H9 (cell line): ENCODE results near the gene GLB1L2. TPM values are rescaled to one million over a fixed set of nuclear protein-coding genes. Genes with fewer than 3 reads are reported as not detected.

Experiments used
- DNase-seq: peaks from one replicate; pipeline ENCODE4 v3.0.0-alpha.2; 2017
- H2AFZ ChIP-seq: one replicate; pipeline ENCODE4 v1.6.1; 2013; ENCODE audit warnings: mild to moderate bottlenecking, low read length, control low read depth, moderate library complexity
- H2AK5ac ChIP-seq: 2 replicates; pipeline ENCODE4 v1.6.1; 2013; ENCODE audit warnings: low read length, control low read depth, mixed read lengths; ENCODE audit not compliant: insufficient read length
- H2BK120ac ChIP-seq: one replicate; pipeline ENCODE4 v1.6.1; 2013; ENCODE audit warnings: low read depth, mild to moderate bottlenecking, low read length, control low read depth, inconsistent platforms; ENCODE audit not compliant: poor library complexity, severe bottlenecking
- H2BK12ac ChIP-seq: 2 replicates; pipeline ENCODE4 v1.6.1; 2013; ENCODE audit warnings: low read length, control low read depth, mixed read lengths, low read depth; ENCODE audit not compliant: insufficient read length
- H2BK15ac ChIP-seq: 2 replicates; pipeline ENCODE4 v1.6.1; 2013; ENCODE audit warnings: low read depth, low read length, control low read depth
- H2BK20ac ChIP-seq: one replicate; pipeline ENCODE4 v1.6.1; 2013; ENCODE audit warnings: low read depth, mild to moderate bottlenecking, low read length, control low read depth, inconsistent platforms; ENCODE audit not compliant: poor library complexity, severe bottlenecking
- H2BK5ac ChIP-seq: 2 replicates; pipeline ENCODE4 v1.6.1; 2013; ENCODE audit warnings: low read length, control low read depth, mixed read lengths; ENCODE audit not compliant: insufficient read length
- H3K14ac ChIP-seq: 2 replicates; pipeline ENCODE4 v1.6.1; 2013; ENCODE audit warnings: low read length, control low read depth; ENCODE audit not compliant: insufficient read depth
- H3K18ac ChIP-seq: 2 replicates; pipeline ENCODE4 v1.6.1; 2013; ENCODE audit warnings: low read depth, mild to moderate bottlenecking, mixed read lengths, low read length, control low read depth; ENCODE audit not compliant: insufficient read length
- H3K23ac ChIP-seq: 2 replicates; pipeline ENCODE4 v1.6.1; 2013; ENCODE audit warnings: low read length, control low read depth, mixed read lengths, low read depth; ENCODE audit not compliant: insufficient read length
- H3K23me2 ChIP-seq: 2 replicates; pipeline ENCODE4 v1.6.1; 2013; ENCODE audit warnings: low read depth, mild to moderate bottlenecking, mixed read lengths, low read length, control low read depth; ENCODE audit not compliant: insufficient read length, poor library complexity, severe bottlenecking
- H3K27ac ChIP-seq: 2 replicates; pipeline ENCODE4 v1.5.1; 2013; ENCODE audit warnings: low read length, control low read depth, mixed read lengths, low read depth; ENCODE audit not compliant: insufficient read length
- H3K27me3 ChIP-seq: 2 replicates; pipeline ENCODE4 v1.6.1; 2013; ENCODE audit warnings: low read length, control low read depth, inconsistent platforms; ENCODE audit not compliant: insufficient read depth
- H3K4ac ChIP-seq: 2 replicates; pipeline ENCODE4 v1.6.1; 2013; ENCODE audit warnings: low read depth, mild to moderate bottlenecking, control low read depth, inconsistent platforms, low read length, moderate library complexity
- H3K4me1 ChIP-seq: 2 replicates; pipeline ENCODE4 v1.6.1; 2013; ENCODE audit warnings: low read length, control low read depth, inconsistent platforms; ENCODE audit not compliant: insufficient read depth
- H3K4me2 ChIP-seq: 2 replicates; pipeline ENCODE4 v1.6.1; 2013; ENCODE audit warnings: low read length, control low read depth, mixed read lengths; ENCODE audit not compliant: insufficient read length, insufficient read depth
- H3K56ac ChIP-seq: 2 replicates; pipeline ENCODE4 v1.6.1; 2013; ENCODE audit warnings: low read depth, mild to moderate bottlenecking, mixed read lengths, low read length, control low read depth; ENCODE audit not compliant: insufficient read length
- H3K79me1 ChIP-seq: 2 replicates; pipeline ENCODE4 v1.6.1; 2013; ENCODE audit warnings: low read depth, mild to moderate bottlenecking, moderate library complexity, low read length, control low read depth, inconsistent platforms; ENCODE audit not compliant: insufficient read depth, poor library complexity, severe bottlenecking
- H3K79me2 ChIP-seq: 2 replicates; pipeline ENCODE4 v1.6.1; 2013; ENCODE audit warnings: low read length, control low read depth, inconsistent platforms; ENCODE audit not compliant: insufficient read depth
- H3K9ac ChIP-seq: 2 replicates; pipeline ENCODE4 v1.6.1; 2013; ENCODE audit warnings: low read length, control low read depth, mixed read lengths; ENCODE audit not compliant: insufficient read length; ENCODE audit errors: extremely low read depth
- H3K9me3 ChIP-seq: one replicate; pipeline ENCODE4 v1.6.1; 2013; ENCODE audit warnings: low read depth, low read length, inconsistent platforms; ENCODE audit not compliant: control insufficient read depth
- H3T11ph ChIP-seq: one replicate; pipeline ENCODE4 v1.6.1; 2013; ENCODE audit warnings: mild to moderate bottlenecking, low read length, control low read depth, inconsistent platforms
- H4K20me1 ChIP-seq: one replicate; pipeline ENCODE4 v1.6.1; 2013; ENCODE audit not compliant: control insufficient read depth, insufficient read length, insufficient read depth
- H4K5ac ChIP-seq: 2 replicates; pipeline ENCODE4 v1.6.1; 2013; ENCODE audit warnings: low read depth, mild to moderate bottlenecking, mixed read lengths, low read length, control low read depth; ENCODE audit not compliant: insufficient read length
- H4K8ac ChIP-seq: replicated peaks from 2 replicates; pipeline ENCODE4 v1.6.1; 2013; ENCODE audit warnings: low read length, control low read depth, mixed read lengths, low read depth; ENCODE audit not compliant: insufficient read length
- H4K91ac ChIP-seq: 2 replicates; pipeline ENCODE4 v1.6.1; 2013; ENCODE audit warnings: low read depth, mild to moderate bottlenecking, moderate library complexity, mixed read lengths, low read length, control low read depth; ENCODE audit not compliant: insufficient read length
- H3K27ac Mint-ChIP-seq, 3 experiments: 2 replicates in 2 of 3; 3 replicates in 1 of 3; pipeline ENCODE4 v1.8.0; 2020 to 2021; ENCODE audit warnings: mixed read lengths in 3 of 3, mild to moderate bottlenecking in 1 of 3, moderate library complexity in 1 of 3
- H3K27me3 Mint-ChIP-seq: 2 replicates; pipeline ENCODE4 v1.8.0; 2021; ENCODE audit warnings: low read depth, mild to moderate bottlenecking, moderate library complexity, mixed read lengths
- H3K36me3 Mint-ChIP-seq, 3 experiments: 2 replicates in 2 of 3; 3 replicates in 1 of 3; pipeline ENCODE4 v1.8.0; 2020 to 2021; ENCODE audit warnings: low read depth in 3 of 3, mixed read lengths in 3 of 3; ENCODE audit not compliant: insufficient read depth in 1 of 3
- H3K4me1 Mint-ChIP-seq, 2 experiments: 2 replicates each; pipeline ENCODE4 v1.8.0; 2020; ENCODE audit warnings: mixed read lengths in 2 of 2
- H3K4me3 Mint-ChIP-seq, 2 experiments: 2 replicates in 1 of 2; 3 replicates in 1 of 2; pipeline ENCODE4 v1.8.0; 2020 to 2021; ENCODE audit warnings: mild to moderate bottlenecking in 2 of 2, mixed read lengths in 2 of 2, moderate library complexity in 1 of 2
- H3K9me3 Mint-ChIP-seq, 2 experiments: 2 replicates in 1 of 2; 3 replicates in 1 of 2; pipeline ENCODE4 v1.8.0; 2020; ENCODE audit warnings: mild to moderate bottlenecking in 2 of 2, mixed read lengths in 2 of 2, moderate library complexity in 1 of 2
- CTCF ChIP-seq: fragments of 200-600 bp; sonication (generic); conservative IDR thresholded peaks from 3 replicates; pipeline ENCODE4 v1.8.0; 2021; ENCODE audit warnings: antibody characterized with exemption, mild to moderate bottlenecking
- WGBS: extraction: QIAGEN DNeasy Blood & Tissue Kit; methylation state at CpG from one replicate; pipeline ENCODE4 v1.1.7; 2013; ENCODE audit warnings: missing lambda C conversion rate, low lambda C conversion rate, mixed read lengths; ENCODE audit not compliant: insufficient read length; ENCODE audit errors: extremely low coverage; 5-methylcytosine and 5-hydroxymethylcytosine counted together
- total RNA-seq: library from RNA; stranded (reverse); gene quantifications from 2 replicates; pipeline ENCODE4 v1.2.1, GENCODE V29; 2021

The GLB1L2 gene
- total RNA-seq, 1 experiment from 2014 or later: 2.4 TPM

GRCh38 chr11:134290646-134291045 lies 41.1 kb upstream of the GLB1L2 start:
- Histone ChIP-seq H2BK120ac (no peak overlapping the region), H3K4me1 (no peaks in the 10 kb centered on the region), H3K56ac (no peak overlapping the region), H3K27me3 (no peaks in the 10 kb centered on the region), H2BK15ac (no peak overlapping the region), H2BK20ac (no peak overlapping the region), H3T11ph (no peak overlapping the region), H2BK12ac (no peak overlapping the region), H2AFZ (no peak overlapping the region), H4K5ac (no peak overlapping the region), H4K8ac (no peak overlapping the region), H3K4me2 (no peak overlapping the region), H2AK5ac (no peak overlapping the region), H3K79me1 (no peaks in the 10 kb centered on the region), H3K9ac (no peak overlapping the region), H4K91ac (no peak overlapping the region), H3K27ac (no peak overlapping the region), H3K4ac (no peak overlapping the region), H3K23me2 (no peaks in the 10 kb centered on the region), H3K23ac (no peak overlapping the region), H3K9me3 (no peaks in the 10 kb centered on the region), H2BK5ac (no peak overlapping the region), H3K18ac (no peak overlapping the region), H4K20me1 (no peaks in the 10 kb centered on the region), H3K14ac (no peak overlapping the region), H3K79me2 (no peaks in the 10 kb centered on the region)
- no peak for TF ChIP-seq CTCF
- Mint-ChIP-seq H3K27ac (peak overlapping the region in 2 of 3 experiments; percentile 73 to 92; a peak in 4 of 7 replicates), H3K36me3 (peaks cover 13 to 37% (median 23%) of the 10 kb centered on the region in 3 experiments), H3K4me3 (no peak overlapping the region), H3K9me3 (no peaks in the 10 kb centered on the region; a peak in 1 of 5 replicates), H3K27me3 (no peaks in the 10 kb centered on the region), H3K4me1 (peaks cover 12 to 14% of the 10 kb centered on the region in 2 experiments)
- WGBS: no CpG with 5 or more reads among the region's 7 CpGs
- DNase-seq: no peak
